ENCODE results near the gene ALMS1.

- TF ChIP-seq POLR2A (IDR thresholded peaks at IDR 0.05; ENCODE audit: low read depth) (no peak), CTCF (IDR thresholded peaks at IDR 0.05) (no peak)
Measured at GRCh38 chr2:73343992-73344391, 41.6 kb upstream of the ALMS1 start.
